Neural cell (in vitro differentiated cells): ENCODE results near the gene WDR19. TPM values are rescaled to one million over a fixed set of nuclear protein-coding genes. Genes with fewer than 3 reads are reported as not detected.

Source experiments
- H2AFZ ChIP-seq: fragments of 200-600, 300-800 bp; sonication (generic), shearing (Covaris generic); 2 replicates; pipeline ENCODE4 v1.6.0; 2014; ENCODE audit warnings: low read depth, mild to moderate bottlenecking, antibody characterized with exemption, low read length, moderate library complexity
- H3F3A ChIP-seq: fragments of 200-600 bp; shearing (Covaris generic); 2 replicates; pipeline ENCODE4 v1.6.1; 2016; ENCODE audit warnings: mild to moderate bottlenecking, moderate library complexity, mixed read lengths, antibody characterized with exemption, low read length; ENCODE audit not compliant: insufficient read depth, poor library complexity, severe bottlenecking
- H3K27ac ChIP-seq: fragments of 200-600, 300-800 bp; sonication (generic), shearing (Covaris generic); 2 replicates; pipeline ENCODE4 v1.5.1; 2014; ENCODE audit warnings: mild to moderate bottlenecking, low read length, moderate library complexity
- H3K27me3 ChIP-seq: fragments of 300-800, 200-600 bp; sonication (generic), shearing (Covaris generic); 2 replicates; pipeline ENCODE4 v1.6.0; 2014; ENCODE audit warnings: mild to moderate bottlenecking, low read depth, low read length, moderate library complexity; ENCODE audit not compliant: insufficient read depth
- H3K36me3 ChIP-seq: fragments of 300-800, 200-600 bp; sonication (generic), shearing (Covaris generic); 2 replicates; pipeline ENCODE4 v1.5.1; 2014; ENCODE audit warnings: mild to moderate bottlenecking, antibody characterized with exemption, low read length, moderate library complexity; ENCODE audit not compliant: insufficient read depth
- H3K4me2 ChIP-seq: fragments of 300-800, 200-600 bp; sonication (generic), shearing (Covaris generic); 2 replicates; pipeline ENCODE4 v1.6.0; 2014; ENCODE audit warnings: mild to moderate bottlenecking, low read length
- H3K4me3 ChIP-seq: fragments of 300-800, 200-600 bp; sonication (generic), shearing (Covaris generic); 2 replicates; pipeline ENCODE4 v1.5.1; 2014; ENCODE audit warnings: mild to moderate bottlenecking, low read length, moderate library complexity
- H3K79me2 ChIP-seq: fragments of 200-600 bp; shearing (Covaris generic); replicated peaks from 2 replicates; pipeline ENCODE4 v1.6.0; 2014; ENCODE audit warnings: mild to moderate bottlenecking, low read length, moderate library complexity; ENCODE audit not compliant: insufficient read depth
- H3K9ac ChIP-seq: fragments of 300-800, 200-600 bp; sonication (generic), shearing (Covaris generic); 2 replicates; pipeline ENCODE4 v1.6.1; 2016; ENCODE audit warnings: mild to moderate bottlenecking, low read length, mixed read lengths
- H3K9me2 ChIP-seq: fragments of 200-600 bp; shearing (Covaris generic); 2 replicates; pipeline ENCODE4 v1.6.1; 2016; ENCODE audit warnings: mild to moderate bottlenecking, low read length, mixed read lengths; ENCODE audit not compliant: insufficient read depth
- H3K9me3 ChIP-seq: fragments of 200-600, 300-800 bp; sonication (generic), shearing (Covaris generic); 2 replicates; pipeline ENCODE4 v1.6.1; 2016; ENCODE audit warnings: mild to moderate bottlenecking, mixed run types, low read length, moderate library complexity, mixed read lengths
- H4K20me1 ChIP-seq: fragments of 200-600 bp; shearing (Covaris generic); 2 replicates; pipeline ENCODE4 v1.6.1; 2016; ENCODE audit warnings: mild to moderate bottlenecking, mixed run types; ENCODE audit not compliant: insufficient read depth
- CTCF ChIP-seq: fragments of 450-650 bp; IDR thresholded peaks from 2 replicates; pipeline ENCODE4 v1.5.1; 2014; ENCODE audit warnings: antibody characterized with exemption, mild to moderate bottlenecking, moderate library complexity; ENCODE audit not compliant: poor library complexity, severe bottlenecking
- EP300 ChIP-seq: fragments of 450-650 bp; conservative IDR thresholded peaks from 2 replicates; pipeline ENCODE4 v1.6.1; 2014; ENCODE audit warnings: antibody characterized with exemption, mild to moderate bottlenecking, moderate library complexity; ENCODE audit not compliant: poor library complexity, severe bottlenecking
- EZH2 ChIP-seq: fragments of 200-600, 300-800 bp; shearing (Covaris generic), sonication (generic); IDR thresholded peaks from 2 replicates; pipeline ENCODE4 v1.6.1; 2014; ENCODE audit warnings: antibody characterized with exemption, low read length, borderline replicate concordance, mild to moderate bottlenecking; ENCODE audit not compliant: insufficient read depth, poor library complexity, severe bottlenecking
- MXI1 ChIP-seq: fragments of 450-650 bp; conservative IDR thresholded peaks from 2 replicates; pipeline ENCODE4 v1.6.1; 2014; ENCODE audit warnings: antibody characterized with exemption, mild to moderate bottlenecking; ENCODE audit not compliant: poor library complexity, severe bottlenecking
- POLR2AphosphoS5 ChIP-seq: IDR thresholded peaks from 2 replicates; pipeline ENCODE4 v1.6.1; 2012
- RAD21 ChIP-seq: fragments of 450-650 bp; conservative IDR thresholded peaks from 2 replicates; pipeline ENCODE4 v1.6.1; 2014; ENCODE audit warnings: antibody characterized with exemption, mild to moderate bottlenecking, moderate library complexity
- SMC3 ChIP-seq: fragments of 450-650 bp; conservative IDR thresholded peaks from 2 replicates; pipeline ENCODE4 v1.6.1; 2014; ENCODE audit warnings: antibody characterized with exemption, mild to moderate bottlenecking, moderate library complexity; ENCODE audit not compliant: poor library complexity
- TAF1 ChIP-seq: IDR thresholded peaks from 2 replicates; pipeline ENCODE4 v1.6.1; 2012; ENCODE audit warnings: low read depth
- polyA plus RNA-seq: library from polyadenylated mRNA; depleted of rRNA; stranded (reverse); fragments of >200 nt; gene quantifications from 2 replicates; pipeline ENCODE4 v1.2.3, GENCODE V29; 2014
- TF ChIP-seq, protein P1 (sequence below): IDR thresholded peaks from 2 replicates; pipeline ENCODE4 v1.6.1; 2012; ENCODE audit warnings: borderline replicate concordance

WDR19 gene
- polyA plus RNA-seq, 1 donor from 2014 or later = 69.9 TPM

GRCh38 chr4:39308611-39309010, 126.3 kb downstream of the WDR19 start:
- Histone ChIP-seq H3K79me2 (no peaks in the 10 kb centered on the region), H3K9ac (no peak overlapping the region), H3K36me3 (no peaks in the 10 kb centered on the region), H3K9me2 (no peaks in the 10 kb centered on the region), H3K9me3 (no peaks in the 10 kb centered on the region), H3K27me3 (no peaks in the 10 kb centered on the region), H3F3A (no peaks in the 10 kb centered on the region), H3K4me2 (no peak overlapping the region), H3K27ac (no peak overlapping the region), H4K20me1 (no peaks in the 10 kb centered on the region), H3K4me3 (no peak overlapping the region), H2AFZ (no peak overlapping the region)
- TF ChIP-seq EZH2 (no peak), TAF1 (no peak), SMC3 (no peak), POLR2AphosphoS5 (no peak)
- TF ChIP-seq, protein P1, sequence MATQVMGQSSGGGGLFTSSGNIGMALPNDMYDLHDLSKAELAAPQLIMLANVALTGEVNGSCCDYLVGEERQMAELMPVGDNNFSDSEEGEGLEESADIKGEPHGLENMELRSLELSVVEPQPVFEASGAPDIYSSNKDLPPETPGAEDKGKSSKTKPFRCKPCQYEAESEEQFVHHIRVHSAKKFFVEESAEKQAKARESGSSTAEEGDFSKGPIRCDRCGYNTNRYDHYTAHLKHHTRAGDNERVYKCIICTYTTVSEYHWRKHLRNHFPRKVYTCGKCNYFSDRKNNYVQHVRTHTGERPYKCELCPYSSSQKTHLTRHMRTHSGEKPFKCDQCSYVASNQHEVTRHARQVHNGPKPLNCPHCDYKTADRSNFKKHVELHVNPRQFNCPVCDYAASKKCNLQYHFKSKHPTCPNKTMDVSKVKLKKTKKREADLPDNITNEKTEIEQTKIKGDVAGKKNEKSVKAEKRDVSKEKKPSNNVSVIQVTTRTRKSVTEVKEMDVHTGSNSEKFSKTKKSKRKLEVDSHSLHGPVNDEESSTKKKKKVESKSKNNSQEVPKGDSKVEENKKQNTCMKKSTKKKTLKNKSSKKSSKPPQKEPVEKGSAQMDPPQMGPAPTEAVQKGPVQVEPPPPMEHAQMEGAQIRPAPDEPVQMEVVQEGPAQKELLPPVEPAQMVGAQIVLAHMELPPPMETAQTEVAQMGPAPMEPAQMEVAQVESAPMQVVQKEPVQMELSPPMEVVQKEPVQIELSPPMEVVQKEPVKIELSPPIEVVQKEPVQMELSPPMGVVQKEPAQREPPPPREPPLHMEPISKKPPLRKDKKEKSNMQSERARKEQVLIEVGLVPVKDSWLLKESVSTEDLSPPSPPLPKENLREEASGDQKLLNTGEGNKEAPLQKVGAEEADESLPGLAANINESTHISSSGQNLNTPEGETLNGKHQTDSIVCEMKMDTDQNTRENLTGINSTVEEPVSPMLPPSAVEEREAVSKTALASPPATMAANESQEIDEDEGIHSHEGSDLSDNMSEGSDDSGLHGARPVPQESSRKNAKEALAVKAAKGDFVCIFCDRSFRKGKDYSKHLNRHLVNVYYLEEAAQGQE = no peak

DNA sequence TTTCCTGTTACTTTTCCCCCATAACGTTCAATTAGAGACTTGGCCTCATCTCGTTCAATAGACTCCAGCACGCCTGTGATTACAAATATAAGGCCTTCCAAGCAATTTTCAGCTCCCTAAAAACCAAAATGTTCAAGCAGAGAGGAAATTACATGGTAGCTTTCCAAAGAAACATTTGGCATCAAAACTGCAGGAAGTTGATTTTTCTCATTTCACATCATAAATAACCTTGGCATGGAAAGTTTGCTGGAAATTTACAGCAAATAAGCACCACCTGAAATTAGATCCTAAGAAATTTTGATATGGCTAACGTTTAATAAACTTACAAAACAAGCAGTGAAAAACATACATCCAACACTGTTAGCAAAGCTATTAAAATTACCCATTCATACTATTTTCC, 130.5 kb downstream of the WDR19 start:
- Histone ChIP-seq H3K36me3 (no peaks in the 10 kb centered on the region), H3K79me2 (no peaks in the 10 kb centered on the region), H3K9ac (no peak overlapping the region), H3K27me3 (no peaks in the 10 kb centered on the region), H3K4me3 (no peak overlapping the region), H3K4me2 (no peak overlapping the region), H2AFZ (no peak overlapping the region), H3K9me3 (no peaks in the 10 kb centered on the region), H3F3A (no peaks in the 10 kb centered on the region), H4K20me1 (no peaks in the 10 kb centered on the region), H3K27ac (no peak overlapping the region), H3K9me2 (no peaks in the 10 kb centered on the region)
- TF ChIP-seq RAD21 (no peak), EP300 (no peak), EZH2 (no peak), POLR2AphosphoS5 (no peak), CTCF (no peak), SMC3 (no peak), MXI1 (no peak), TAF1 (no peak)
- TF ChIP-seq, protein P1 = no peak
